Sigmoid colon (tissue), 4 donors: ENCODE data around the gene GGACT.

ENCODE experiments used
- EP300 ChIP-seq, 4 donors: sonication (generic); formaldehyde crosslinking; IDR thresholded peaks; one replicate each; pipeline ENCODE4 v1.6.1; 2017; ENCODE audit warnings: antibody characterized with exemption in 4 of 4
- POLR2AphosphoS5 ChIP-seq, 4 donors: sonication (generic); formaldehyde crosslinking; IDR thresholded peaks; one replicate each; pipeline ENCODE4 v1.6.1; 2017; ENCODE audit warnings: antibody characterized with exemption in 4 of 4
- TF ChIP-seq, protein P1 (sequence below), 4 experiments: fragments of 450-650 bp in 3 of 4; fragments of 200-600 bp in 1 of 4; IDR thresholded peaks; one replicate each; pipeline ENCODE4 v1.5.1; 2016 to 2019; ENCODE audit warnings: antibody characterized with exemption in 4 of 4, mild to moderate bottlenecking in 3 of 4, moderate library complexity in 2 of 4

DNA sequence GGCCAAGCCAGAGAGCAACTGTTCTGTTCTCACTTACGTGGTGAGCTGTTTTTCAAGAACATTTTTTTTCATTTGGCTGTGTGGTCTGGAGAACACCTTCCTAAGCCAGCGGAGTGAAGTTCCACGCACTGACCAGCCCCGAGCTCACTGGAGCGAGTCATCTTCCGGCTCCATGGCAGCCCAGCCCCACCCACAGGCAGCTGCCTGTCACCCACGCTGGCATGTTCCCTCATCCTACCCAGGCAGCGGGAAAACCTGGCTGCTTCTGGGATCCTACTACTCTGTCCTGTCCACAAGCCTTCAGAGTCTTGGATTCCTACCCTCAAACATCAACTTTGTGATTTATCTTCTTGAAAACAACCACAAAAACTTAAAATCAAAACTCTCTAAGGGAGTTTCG, 76.2 kb downstream of the GGACT start:
- TF ChIP-seq POLR2AphosphoS5 (IDR thresholded peaks at IDR 0.05) = no peak
- TF ChIP-seq, protein P1, sequence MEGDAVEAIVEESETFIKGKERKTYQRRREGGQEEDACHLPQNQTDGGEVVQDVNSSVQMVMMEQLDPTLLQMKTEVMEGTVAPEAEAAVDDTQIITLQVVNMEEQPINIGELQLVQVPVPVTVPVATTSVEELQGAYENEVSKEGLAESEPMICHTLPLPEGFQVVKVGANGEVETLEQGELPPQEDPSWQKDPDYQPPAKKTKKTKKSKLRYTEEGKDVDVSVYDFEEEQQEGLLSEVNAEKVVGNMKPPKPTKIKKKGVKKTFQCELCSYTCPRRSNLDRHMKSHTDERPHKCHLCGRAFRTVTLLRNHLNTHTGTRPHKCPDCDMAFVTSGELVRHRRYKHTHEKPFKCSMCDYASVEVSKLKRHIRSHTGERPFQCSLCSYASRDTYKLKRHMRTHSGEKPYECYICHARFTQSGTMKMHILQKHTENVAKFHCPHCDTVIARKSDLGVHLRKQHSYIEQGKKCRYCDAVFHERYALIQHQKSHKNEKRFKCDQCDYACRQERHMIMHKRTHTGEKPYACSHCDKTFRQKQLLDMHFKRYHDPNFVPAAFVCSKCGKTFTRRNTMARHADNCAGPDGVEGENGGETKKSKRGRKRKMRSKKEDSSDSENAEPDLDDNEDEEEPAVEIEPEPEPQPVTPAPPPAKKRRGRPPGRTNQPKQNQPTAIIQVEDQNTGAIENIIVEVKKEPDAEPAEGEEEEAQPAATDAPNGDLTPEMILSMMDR (IDR thresholded peaks at IDR 0.05) = no peak
- TF ChIP-seq EP300 (IDR thresholded peaks at IDR 0.05) = no peak
